GM20431 (cell line): ENCODE measurements around the gene CFAP298.
"Not testable (repeated sequence)": the region's sequence is repeated elsewhere in the genome, so short reads cannot be mapped to it uniquely, and the experiment has no call there.

Source experiments
- in situ Hi-C: fragments of 300-500 bp; cut with MseI, MboI; formaldehyde crosslinking; loops from one replicate; pipeline ENCODE4 v1.15.0; 2020; ENCODE audit warnings: low sequenced_read_pairs; ENCODE audit not compliant: unreplicated experiment

Gene CFAP298, protein sequence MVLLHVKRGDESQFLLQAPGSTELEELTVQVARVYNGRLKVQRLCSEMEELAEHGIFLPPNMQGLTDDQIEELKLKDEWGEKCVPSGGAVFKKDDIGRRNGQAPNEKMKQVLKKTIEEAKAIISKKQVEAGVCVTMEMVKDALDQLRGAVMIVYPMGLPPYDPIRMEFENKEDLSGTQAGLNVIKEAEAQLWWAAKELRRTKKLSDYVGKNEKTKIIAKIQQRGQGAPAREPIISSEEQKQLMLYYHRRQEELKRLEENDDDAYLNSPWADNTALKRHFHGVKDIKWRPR

DNA sequence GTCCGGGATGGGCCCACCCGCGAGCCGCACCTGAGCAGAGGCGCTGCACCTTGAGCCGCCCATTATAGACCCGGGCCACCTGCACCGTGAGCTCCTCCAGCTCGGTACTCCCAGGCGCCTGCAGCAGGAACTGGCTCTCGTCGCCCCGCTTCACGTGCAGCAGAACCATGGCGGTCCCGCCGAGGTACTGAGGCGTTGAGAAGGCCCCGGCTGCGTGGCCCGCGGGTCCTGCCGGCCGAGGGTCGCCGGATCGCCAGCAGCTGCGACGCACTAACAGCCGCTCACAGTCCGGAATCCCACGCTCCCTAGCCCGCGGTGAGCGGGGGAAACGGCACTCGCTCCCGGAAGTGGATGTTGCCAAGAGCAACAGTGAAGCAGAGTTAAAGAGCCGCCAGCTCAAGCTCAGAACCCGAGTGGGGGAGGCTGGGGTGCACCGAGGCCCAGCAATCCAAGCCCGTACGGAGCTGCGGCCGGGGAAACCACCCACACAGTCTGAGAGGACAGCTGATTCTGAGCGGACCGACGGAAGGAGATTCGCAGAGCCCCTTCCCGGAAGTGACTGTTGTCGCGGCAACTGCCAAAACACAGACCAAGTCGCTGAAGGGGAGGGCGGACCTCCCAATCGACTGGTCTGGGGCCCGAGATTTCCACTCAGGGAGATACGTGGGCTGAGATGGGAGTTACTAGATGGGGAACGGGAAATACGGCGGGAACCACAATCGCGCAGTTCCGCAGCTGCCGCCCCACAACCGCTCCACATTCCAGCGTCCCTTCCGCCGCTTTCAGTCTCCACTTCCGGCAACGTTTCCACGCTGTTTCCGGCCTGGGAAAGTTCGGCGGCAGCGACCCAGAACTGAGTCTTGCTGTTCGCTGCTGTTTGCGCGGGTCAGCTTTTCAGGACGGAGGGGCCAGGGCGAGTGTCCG is at the start of gene CFAP298:
Gene CFAP298, minus strand, starts transcription at position 303 of the 924 bp plus-strand sequence. Its CDS starts 134 bp downstream, at position 169.
- in situ Hi-C loops = no loop called here

DNA sequence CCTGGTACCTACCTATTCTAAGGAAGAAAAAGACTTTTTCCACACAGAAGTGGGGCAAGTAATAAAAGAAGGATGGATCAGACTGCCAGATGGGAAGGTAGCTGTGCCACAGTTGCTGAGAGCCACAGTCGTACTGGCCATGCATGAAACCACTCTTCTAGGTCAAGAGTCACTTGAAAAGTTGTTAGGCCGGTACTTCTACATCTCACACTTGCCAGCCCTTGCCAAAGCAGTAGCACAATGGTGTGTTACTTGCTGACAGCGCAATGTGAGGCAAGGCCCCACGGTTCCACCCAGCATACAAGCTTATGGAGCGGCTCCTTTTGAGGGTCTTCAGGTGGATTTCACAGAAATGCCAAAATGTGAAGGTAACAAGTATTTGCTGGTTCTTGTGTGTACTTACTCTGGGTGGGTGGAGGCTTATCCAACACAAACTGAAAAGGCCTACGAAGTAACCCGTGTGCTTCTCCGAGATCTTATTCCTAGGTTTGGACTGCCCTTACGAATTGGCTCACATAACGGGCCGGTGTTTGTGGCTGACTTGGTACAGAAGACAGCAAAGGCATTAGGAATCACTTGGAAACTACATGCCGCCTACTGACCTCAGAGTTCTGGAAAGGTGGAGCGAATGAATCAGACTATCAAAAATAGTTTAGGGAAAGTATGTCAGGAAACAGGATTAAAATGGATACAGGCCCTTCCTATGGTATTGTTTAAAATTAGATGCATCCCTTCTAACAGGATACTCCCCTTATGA is 49.0 kb upstream of the CFAP298 start:
- in situ Hi-C loops = not testable (repeated sequence)

DNA sequence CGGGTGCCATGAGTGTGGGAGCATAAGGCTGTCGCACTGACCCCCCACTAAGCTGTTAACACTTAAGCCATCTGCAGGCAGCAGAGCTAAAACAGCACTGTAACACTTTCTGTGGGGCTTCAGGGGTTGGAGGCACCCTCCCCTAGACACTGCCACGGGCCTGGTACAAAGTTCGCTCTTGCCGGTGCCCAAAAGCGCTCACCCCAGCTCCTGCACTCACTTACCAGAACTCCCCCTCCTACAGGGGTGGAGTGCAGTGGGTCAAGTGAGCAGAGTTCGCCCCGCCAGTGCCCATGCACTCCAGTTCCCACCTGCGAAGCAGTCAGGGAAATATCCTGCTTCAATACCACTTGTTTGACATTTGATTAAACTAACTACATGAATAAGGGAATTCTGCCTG is 46.3 kb upstream of the CFAP298 start:
- in situ Hi-C loops = loop anchor here (10.0 kb wide), 1 partner anchor 156 kb away; a partner anchor contains a TSS

DNA sequence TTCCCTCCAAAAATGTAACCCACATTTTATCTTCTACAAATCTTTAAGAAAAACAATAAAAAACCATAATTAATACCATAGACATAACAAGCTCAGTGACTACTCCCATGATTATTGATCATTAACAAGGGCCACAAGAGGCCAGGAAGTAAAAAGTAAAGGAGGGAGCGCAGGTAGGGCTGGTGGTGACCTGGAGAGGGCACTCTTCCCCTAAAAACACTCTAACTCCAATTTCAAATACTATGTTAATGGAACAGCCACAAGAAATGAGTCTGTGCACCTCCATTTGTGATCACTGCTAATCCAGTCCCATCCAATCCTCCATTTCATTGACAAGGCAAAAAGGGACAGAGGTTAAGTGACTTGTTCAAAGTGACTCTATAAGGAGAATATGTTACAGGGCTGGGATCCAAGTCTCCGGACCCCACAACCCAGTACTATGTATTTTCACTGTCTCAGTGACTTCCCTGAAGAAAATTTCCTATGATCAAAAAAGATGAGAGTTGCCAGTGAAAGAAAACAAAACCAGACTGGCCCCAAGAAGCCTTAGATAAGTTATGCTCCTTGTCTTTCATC is 41.2 kb upstream of the CFAP298 start:
- in situ Hi-C loops = loop anchor here (10.0 kb wide), 1 partner anchor 161 kb away; a partner anchor contains a TSS

DNA sequence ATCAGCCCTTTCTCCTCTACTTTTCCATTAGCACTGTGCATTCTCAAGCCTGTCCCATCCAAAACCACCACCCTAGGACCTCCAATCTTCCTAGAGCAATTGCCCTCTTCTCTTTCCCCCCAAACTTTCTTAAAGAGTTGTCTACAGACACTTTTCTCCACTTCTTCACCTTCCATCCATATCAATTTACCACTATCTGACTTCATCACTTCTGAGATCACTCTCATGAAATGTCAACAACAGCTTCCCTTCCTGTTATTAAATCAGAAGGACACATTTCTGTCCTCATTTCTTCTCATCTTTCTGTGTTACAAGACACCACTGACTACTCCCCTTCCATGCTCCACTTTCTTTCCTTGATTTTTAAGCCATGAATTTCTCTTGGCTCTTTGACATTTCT is 36.0 kb upstream of the CFAP298 start:
- in situ Hi-C loops = no loop called here

DNA sequence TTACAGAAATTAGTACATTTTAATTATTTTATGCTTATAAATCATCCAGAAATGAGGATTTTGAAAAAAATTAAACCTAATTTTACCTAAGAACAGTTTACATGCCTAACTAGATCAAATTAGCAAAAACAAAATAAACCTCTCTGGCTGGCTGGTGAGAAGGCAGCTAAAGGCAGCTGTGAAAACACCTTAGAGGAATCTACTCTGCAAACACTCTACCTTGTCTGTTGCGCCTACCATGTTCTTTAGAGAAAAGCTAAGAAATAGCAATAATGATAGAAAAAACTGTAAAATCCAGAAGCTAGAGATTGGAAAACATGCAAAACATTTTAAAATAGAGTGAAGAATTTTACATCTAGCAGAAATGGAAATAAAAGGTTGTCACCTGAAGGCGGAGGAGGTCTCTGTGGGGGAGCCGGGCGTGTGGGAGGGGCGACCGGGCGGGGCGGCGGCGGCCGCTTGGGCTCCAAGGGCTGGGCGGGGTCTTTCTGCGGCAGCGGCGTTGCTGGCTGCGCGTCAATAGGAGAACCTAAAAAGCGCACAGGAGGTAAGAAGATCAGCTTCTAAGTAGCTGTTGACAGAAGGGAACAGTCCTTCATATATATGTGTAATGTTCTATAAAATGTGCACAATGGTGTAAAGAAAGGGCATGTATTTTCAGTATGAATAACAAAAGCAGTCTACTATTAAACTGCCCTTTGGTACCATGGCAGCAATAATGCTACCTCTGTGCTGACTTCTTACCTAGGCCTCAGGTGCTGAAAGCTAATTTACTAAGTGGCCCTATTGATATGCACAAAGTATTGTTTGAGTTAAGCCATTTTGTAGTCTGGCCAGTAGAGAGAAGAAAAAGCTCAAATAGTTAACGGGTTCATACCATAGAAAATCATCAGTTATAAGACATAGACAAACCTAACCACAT is 33.3 kb upstream of the CFAP298 start:
- in situ Hi-C loops = no loop called here

DNA sequence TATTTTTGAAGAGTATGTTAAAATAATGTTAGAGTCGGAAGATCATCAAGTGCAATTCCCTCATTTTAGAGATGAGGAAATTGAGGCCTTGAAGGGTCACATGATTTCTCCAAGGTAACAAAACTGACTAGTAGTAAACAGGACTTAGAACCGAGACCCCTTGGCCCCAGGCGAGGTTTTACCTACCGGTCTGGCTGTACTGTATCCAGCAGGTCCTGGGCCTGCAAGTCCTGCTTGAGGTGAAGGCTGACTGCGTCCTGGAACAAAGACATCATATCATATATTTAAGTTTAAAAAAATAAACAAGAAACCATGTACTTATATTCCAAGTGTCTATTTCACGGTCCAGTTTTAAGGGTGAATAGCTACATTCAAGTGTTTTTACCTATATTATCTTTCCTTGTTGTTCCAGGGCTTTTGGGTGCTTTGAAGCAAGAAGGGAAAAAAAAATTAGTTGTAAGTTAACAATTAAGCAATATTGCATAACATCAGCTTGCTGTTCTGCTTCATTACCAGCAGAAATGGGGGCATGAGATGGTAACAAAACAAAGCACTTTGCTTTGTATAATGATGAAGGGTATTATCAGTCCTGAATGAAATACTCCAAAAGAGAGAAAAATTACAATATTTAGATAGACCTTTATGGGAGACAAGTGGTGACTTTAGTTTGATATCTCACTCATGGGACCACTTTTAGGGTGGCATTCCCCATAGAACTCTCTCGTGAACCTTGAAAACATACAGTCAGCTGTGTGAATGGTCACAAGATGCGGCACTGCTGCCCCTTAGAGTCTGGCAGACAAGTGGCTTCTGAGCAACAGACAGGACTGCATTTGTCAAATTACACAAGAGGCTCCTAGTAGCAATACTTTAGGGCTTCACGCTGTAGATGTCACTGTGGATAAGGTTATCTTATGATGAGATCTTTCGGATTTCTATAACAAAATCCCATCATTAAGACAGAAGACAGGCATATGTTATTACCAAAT is 29.8 kb upstream of the CFAP298 start:
- in situ Hi-C loops = no loop called here

DNA sequence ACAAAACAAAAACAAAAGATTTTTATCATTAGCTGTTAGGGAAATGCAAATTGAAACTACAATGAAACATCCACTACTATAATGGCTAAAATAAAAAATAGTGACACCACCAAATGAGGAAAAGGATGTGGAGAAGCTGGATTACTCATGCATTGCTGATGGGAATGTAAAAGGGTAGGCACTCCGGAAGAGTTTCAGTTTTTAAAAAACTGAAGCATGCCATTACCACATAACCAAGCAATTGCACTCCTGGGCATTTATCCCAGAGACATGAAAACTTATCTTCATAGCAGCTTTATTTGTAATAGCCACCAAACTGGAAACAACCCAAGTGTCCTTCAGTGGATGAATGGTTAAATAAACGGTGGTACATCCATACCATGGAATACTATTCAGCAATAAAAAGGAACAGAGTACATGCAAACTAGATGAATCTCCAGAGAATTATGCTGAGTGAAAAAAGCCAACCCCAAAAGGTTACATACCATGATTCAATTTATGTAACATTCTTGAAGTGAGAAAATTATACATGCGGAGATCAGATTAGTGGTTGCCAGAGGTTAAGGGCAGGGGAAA is 14.5 kb upstream of the CFAP298 start:
- in situ Hi-C loops = no loop called here

DNA sequence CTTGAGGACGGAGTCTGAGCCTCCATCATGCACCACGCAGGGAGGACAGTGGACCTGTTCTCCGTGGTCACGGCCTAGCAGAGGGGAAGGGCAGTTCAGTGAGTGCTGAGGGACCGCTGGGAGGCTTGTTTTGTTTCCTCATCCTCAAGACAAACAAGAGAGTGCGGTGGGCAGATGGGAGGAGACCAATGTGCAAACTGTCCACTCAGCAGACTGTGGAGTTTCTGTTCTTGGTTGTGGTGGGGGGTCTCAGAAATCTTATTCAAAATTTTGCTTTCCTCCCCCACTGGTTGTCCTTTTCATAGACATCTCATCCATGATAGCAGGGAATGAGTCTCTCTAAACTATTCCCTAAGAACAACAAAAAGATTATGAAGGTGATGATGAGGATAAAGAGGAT is 6.0 kb upstream of the CFAP298 start:
- in situ Hi-C loops = not testable (repeated sequence)

DNA sequence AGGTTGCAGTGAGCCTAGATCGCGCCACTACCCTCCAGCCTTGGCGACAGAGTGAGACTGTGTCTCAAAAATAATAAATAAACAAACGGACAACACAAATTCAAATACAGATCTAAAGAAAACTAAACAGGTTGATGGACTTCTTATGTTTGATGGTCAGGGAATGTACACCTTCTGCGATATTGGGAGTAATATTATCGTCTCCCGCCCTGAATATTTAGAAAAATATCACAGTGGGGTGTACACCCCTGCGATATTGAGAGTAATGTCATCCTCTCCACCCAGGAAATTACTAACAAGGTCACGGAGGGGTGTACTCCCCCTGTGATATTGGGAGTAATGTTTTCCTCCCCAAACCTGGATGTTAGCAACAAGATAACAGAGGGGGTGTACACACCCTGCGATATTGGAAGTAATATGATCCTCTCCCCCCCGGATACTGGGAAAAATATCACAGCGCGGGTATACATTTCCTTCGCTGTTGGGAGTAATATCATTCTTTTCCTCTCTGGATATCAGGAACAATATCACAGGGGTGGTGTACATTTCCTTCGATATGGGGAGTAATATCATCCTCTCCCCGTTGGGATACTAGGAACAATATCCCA is 1.4 kb upstream of the CFAP298 start:
- in situ Hi-C loops = no loop called here

DNA sequence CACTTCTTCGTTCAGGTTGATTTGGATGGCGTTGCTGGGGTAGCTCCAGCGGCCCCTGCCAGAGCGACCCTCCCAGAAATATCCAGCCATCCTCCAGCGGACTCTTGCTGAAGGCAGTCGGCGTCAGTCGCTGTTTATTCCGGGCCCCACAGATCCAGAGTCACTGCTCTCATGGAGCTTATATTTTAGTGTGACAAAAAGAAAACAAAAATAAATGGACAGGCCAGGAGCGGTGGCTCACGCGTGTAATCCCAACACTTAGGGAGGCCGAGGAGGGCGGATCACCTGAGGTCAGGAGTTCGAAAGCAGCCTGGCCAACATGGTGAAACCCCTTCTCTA is 791 bp upstream of the CFAP298 start:
- in situ Hi-C loops = no loop called here

DNA sequence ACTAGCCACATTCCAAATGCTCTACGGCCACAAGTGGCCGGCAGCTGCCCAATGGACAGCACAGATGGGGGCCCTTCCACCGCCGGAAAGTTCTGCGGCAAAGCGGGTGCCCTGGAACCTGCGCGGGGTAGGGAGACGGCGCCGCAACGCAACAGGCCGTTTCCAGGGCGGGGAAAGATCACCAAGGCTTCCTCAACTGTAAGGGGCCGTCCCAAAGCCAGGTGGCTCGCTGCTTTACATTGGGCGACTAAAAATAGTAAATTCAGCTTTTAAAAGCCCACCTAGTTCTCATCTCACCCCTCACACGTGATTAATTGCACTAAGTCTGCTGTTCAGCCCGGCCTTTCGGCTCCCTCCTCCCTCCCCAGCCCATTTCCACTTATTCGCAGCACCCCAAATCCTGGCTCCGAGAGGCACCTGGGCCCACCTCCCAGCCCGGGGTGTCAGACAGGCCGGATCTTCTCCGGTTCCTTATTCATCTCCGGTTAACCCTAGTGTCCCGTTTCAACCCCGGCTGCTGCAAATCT is 643 bp downstream of the CFAP298 start:
- in situ Hi-C loops = no loop called here

DNA sequence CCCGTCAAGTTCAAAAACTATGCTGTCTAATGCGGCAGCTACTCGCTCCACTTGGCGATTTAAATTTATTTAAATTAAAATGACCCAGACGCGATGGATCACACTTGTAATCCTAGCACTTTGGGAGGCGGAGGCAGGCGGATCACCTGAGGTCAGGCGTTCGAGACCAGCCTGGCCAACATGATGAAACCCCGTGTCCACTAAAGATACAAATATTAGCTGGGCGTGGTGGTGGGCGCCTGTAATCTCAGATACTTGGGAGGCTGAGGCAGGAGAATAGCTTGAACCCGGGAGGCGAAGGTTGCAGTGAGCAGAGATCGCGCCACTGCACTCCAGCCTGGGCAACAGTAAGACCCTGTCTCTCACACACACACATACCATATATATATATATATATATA is 1.2 kb downstream of the CFAP298 start:
- in situ Hi-C loops = not testable (repeated sequence)

DNA sequence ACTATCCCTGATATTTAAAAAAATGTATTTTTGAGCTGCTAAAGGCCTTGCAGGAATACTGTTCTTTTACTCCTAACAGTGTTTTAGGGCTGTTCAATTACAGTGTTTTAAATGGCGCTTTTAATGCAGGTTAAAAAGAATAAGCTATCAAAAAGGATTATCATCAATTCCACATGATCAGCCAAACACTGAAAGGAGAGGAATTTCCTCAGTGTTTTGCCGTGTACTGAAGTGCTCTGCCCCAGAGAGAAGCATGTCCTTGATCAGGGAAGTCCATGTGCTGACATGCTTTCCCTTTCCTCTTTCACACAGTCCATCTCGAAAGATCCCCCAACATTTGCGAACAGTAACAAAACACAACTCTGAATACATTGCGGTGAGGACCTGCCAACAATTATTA is 3.3 kb downstream of the CFAP298 start:
- in situ Hi-C loops = no loop called here

DNA sequence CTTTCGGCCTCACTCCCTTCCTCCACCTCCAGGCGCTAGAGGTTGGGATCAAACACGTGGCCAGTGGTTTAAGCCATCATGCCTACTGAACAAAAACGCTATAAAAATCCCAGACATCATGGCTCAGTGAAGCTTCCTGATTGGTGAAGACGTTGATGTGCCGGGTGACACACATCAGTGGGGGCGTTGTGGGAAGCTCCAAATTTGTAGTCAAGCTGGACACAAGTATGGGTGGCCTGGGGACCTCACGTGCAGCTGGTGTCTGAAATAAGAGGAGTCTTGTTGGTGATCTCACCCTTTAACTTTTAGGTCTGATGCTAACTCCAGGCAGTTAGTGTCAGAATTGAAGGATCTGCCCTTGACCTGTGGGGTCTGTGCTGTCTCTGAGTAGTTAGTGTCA is 6.7 kb downstream of the CFAP298 start:
- in situ Hi-C loops = no loop called here

DNA sequence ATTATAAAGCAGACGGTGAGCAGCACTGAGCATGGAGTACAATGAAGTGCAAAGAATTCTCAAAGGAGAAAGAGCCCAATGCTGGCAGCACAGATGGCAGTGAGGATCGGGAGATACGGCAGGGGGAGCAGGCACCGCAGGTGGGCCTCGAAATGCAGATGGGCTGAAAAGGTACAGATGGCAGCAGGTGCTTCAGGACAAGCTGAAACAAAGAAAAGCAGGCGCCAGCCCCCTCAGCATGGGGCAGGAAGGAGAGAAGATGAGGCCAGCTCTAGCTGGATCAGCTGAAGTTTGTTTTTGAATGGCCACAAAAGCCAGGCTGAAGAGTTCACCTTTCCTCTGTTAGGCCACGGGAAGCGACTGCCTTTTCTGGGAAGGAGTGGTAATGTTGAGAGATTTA is 7.7 kb downstream of the CFAP298 start:
- in situ Hi-C loops = no loop called here

DNA sequence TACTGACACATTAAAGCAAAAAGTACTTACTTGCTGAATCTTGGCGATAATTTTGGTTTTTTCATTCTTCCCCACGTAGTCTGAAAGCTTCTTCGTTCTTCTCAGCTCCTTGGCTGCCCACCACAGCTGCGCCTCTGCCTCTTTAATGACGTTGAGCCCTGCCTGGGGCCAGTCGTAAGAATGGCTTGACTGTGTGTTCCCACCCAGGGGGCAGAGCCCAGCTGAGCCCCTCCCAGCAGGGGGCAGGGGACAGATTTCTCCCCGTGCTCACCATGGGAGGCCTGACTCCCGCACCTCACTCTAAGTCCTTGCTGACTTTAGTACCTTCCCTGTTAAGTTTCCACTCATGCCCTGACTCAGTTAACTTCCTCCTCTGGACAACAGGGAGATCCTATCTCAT is 9.0 kb downstream of the CFAP298 start:
- in situ Hi-C loops = no loop called here
